GM12875 (cell line): Measurements from ENCODE around the gene NSD1.

Source experiments
- H3K4me3 ChIP-seq: one replicate; pipeline ENCODE4 v1.5.1; 2011; ENCODE audit warnings: low read depth, low read length, control low read depth
- TF ChIP-seq, protein P1 (sequence below): IDR thresholded peaks from 2 replicates; pipeline ENCODE4 v1.5.1; 2011; ENCODE audit warnings: low read depth, mild to moderate bottlenecking, control low read depth, inconsistent platforms, low read length, moderate library complexity, borderline replicate concordance; ENCODE audit not compliant: insufficient read depth

Gene NSD1

DNA sequence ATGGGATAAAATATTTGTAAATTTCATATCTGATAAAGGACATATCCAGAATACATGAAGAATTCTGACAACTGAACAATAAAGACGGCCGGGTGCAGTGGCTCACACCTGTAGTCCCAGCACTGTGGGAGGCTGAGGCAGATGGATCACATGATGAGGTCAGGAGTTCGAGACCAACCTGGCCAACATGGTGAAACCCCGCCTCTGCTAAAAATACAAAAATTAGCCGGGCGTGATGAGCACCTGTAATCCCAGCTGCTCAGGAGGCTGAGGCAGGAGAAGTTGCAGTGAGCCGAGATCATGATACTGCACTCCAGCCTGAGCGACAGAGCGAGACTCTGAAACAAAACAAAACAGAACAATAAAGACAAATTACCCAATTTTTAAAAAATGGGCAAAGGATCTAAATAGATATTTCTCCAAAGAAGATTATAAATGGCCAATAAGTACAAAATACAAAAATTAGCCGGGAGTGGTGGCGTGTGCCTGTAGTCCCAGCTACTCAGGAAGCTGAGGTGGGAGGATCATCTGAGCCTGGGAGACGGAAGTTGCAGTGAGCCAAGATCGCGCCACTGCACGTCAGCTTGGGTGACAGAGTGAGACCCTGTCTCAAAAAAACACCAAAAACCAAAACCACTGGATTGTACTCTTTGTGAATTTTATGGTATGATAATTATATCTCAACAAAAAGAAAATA lies 9.6 kb upstream of the NSD1 start:
- H3K4me3 ChIP-seq: no peak overlapping the region
- TF ChIP-seq, protein P1, sequence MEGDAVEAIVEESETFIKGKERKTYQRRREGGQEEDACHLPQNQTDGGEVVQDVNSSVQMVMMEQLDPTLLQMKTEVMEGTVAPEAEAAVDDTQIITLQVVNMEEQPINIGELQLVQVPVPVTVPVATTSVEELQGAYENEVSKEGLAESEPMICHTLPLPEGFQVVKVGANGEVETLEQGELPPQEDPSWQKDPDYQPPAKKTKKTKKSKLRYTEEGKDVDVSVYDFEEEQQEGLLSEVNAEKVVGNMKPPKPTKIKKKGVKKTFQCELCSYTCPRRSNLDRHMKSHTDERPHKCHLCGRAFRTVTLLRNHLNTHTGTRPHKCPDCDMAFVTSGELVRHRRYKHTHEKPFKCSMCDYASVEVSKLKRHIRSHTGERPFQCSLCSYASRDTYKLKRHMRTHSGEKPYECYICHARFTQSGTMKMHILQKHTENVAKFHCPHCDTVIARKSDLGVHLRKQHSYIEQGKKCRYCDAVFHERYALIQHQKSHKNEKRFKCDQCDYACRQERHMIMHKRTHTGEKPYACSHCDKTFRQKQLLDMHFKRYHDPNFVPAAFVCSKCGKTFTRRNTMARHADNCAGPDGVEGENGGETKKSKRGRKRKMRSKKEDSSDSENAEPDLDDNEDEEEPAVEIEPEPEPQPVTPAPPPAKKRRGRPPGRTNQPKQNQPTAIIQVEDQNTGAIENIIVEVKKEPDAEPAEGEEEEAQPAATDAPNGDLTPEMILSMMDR: no peak

DNA sequence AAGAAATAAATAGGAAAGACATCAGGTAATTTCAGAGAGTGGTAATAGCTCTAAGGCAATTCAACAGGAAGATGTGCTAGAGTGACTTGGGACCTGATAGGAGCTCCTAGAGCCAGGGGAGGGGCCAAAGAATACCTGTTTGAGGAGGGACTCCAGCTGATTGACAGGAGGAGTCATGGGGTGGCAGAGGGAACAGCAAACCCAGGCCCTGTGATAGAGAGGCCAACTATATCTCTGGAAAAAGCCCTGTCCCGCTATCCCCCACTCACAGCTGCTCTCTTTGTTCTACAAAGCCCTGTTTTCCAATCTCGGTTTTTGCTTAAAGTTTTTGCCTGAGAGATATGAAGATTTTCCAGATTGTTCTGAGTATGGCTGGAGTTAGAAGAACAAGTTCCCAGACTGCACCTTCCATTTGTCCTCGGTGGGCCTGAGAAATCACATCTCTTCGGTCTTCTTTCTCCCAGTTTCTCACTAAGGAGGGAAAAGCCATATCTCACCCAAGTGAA lies 9.0 kb upstream of the NSD1 start:
- H3K4me3 ChIP-seq: no peak overlapping the region
- TF ChIP-seq, protein P1: no peak

DNA sequence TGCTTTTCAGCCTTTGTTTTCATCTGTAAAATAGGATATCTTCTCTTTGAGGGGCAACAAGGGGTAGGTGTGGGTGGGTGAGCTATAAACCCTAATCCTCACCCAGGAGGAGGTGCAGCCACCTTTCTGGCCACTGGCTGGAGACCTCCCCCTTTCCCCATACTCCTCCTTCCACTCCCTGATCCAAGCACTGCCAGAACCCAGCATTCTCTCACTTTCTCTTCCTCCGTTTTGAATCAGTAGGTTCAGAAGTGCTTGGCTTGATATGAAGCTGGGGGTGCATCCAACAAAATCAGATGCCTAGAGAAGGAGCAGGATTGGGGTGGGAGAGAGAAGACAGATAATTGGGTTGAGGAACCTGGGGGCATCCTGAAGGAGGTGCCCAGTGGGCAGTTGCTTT lies 6.8 kb upstream of the NSD1 start:
- H3K4me3 ChIP-seq: no peak overlapping the region
- TF ChIP-seq, protein P1: no peak

DNA sequence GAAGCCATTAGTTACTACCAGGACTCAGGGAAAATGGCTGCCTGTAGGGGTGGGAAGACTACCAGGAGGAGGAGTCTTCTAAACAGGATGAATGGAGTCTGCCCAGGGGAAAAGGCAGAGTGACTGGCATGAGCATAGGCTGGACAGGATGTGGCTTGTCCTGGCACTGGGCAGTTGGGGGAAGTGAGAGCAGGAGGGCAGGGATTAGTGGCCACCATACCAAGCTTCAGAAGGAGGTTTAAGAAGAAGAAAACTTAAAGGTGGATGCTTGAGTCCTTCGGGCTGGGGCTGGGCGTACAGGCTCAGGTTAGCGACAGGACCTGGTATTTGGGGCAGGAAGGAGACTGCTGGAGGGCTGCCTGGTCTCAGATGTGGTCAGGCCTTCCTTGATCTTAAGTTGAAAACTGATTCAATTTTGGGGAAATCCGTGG lies 5.0 kb upstream of the NSD1 start:
- TF ChIP-seq, protein P1: no peak

DNA sequence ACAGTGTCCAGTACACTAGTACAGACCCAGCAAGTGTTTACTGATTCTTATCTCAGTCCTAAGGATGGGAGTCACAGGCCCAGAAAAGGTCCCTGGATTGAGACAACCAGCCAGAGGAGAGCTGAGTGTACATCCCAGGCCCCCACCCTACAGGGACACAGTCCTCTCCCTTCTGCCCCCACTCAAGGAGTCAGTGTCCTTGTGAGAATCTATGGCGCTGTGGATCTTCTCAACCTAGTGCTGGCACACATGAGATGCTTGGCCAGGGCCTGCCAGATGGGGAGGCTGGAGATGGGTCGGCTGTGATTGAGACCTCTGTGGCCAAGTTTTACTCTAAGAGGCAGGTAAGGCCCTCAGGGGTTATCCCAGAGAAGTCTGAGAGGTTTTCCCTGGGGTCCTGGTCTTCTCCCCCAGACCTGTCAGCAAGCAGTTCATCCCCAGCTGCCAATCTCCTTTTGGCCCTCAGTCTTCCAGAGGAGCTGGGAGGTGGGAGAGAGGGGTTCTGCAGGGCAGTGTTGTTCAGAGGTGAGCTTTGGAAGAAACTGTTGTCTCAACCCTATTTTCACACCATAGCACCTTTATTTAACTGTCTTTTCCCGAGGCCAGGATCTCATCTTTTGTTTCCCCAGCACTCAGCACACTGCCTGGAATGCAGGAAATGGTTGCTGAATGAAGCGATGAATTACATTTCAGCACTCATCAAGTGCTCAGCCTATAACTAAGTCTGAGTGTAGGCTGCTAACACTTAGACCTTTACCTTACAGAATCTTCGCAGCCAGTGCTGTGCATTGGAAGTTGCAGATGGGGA lies 3.2 kb upstream of the NSD1 start:
- no peak overlapping the region for H3K4me3 ChIP-seq
- TF ChIP-seq, protein P1: no peak

More for the DNA sequence above, 5.0 kb upstream of the NSD1 start:
- H3K4me3 ChIP-seq: no peak overlapping the region

DNA sequence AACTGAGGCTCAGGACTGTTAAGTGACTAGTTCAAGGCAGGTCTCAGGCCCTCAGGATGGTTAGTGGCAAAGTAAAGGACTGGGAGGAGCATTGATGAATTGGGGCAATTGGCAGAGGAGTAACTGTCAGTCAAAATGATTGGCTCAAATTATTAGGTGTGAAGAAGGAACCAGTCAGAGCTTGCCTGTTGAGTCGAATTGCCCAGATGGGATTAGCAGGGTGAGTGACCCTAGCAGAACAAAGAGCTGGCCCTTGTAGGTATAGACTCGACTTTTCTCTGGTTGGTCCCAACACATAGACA lies 2.6 kb upstream of the NSD1 start:
- no peak overlapping the region for H3K4me3 ChIP-seq
- TF ChIP-seq, protein P1: no peak
